ENCODE data around the gene ENKD1.

The ENKD1 gene

DNA sequence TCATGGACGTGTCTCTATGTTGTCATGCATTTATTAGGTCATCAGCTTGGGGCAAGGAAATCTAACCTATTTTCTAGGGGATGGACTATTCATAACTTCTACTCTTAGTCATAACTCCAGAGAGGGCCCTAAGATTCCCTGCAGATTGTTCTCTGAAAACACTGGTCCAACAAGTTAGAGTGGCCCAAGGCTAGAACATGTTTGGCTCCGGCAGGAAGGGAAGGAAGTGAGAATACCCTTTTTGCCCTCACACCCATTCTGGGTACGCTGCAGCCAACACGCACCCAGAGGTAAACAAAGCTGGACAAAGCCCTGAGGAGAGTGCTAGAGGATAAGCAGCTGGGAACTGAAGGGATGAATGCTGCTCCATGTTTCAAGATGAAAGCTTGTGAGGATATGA, 10.0 kb upstream of the ENKD1 start:
- no peak overlapping the region for H3K14ac ChIP-seq (ENCODE audit: low read length in 2 of 2)
- no peak overlapping the region for H4K91ac ChIP-seq (ENCODE audit: low read length)
- H2AFZ ChIP-seq (ENCODE audit: low read depth, low read length), result no peak overlapping the region
- no peak overlapping the region for H2BK120ac ChIP-seq (ENCODE audit: low read depth, low read length)
- H2BK5ac ChIP-seq (ENCODE audit: low read depth, low read length, poor library complexity, severe bottlenecking), result no peak overlapping the region
- H3K23ac ChIP-seq (ENCODE audit: low read length in 2 of 2), result no peak overlapping the region
- H3K4me2 ChIP-seq (ENCODE audit: low read length, poor library complexity, severe bottlenecking), result no peak overlapping the region
- peaks cover 14 to 28% of the 10 kb centered on the region in 2 experiments for H3K36me3 ChIP-seq (ENCODE audit: control insufficient read depth in 1 of 2, insufficient read depth in 2 of 2, low read depth in 1 of 2, low read length in 2 of 2)
- no peaks in the 10 kb centered on the region for H3K9me3 ChIP-seq (ENCODE audit: control insufficient read depth, low read length)
- H3K4ac ChIP-seq (ENCODE audit: low read depth in 1 of 2, low read length in 2 of 2), result no peak overlapping the region
- no peak overlapping the region for H4K8ac ChIP-seq (ENCODE audit: low read length)
- no peak overlapping the region for H2BK12ac ChIP-seq (ENCODE audit: low read length in 2 of 2)
- WGBS, result 91% methylated on average over 4 of the region's 4 CpGs
- H2BK15ac ChIP-seq (ENCODE audit: low read depth, poor library complexity, severe bottlenecking), result no peak overlapping the region
- H2AK5ac ChIP-seq (ENCODE audit: low read length, severe bottlenecking), result no peak overlapping the region
- no peak for DNase-seq
- H3K27ac ChIP-seq (ENCODE audit: low read length, poor library complexity, severe bottlenecking), result no peak overlapping the region
- H3K79me1 ChIP-seq (replicated peaks; ENCODE audit: low read length, poor library complexity, severe bottlenecking), result peaks cover 11% of the 10 kb centered on the region
- H3K9ac ChIP-seq (ENCODE audit: low read length), result no peak overlapping the region
- H3K4me3 ChIP-seq (ENCODE audit: insufficient read depth in 1 of 2, low read depth in 1 of 2, low read length in 2 of 2), result no peak overlapping the region
- H3K18ac ChIP-seq (ENCODE audit: low read depth in 1 of 2, low read length in 2 of 2), result no peak overlapping the region
- no peaks in the 10 kb centered on the region for H3K27me3 ChIP-seq (ENCODE audit: control insufficient read depth in 1 of 2, insufficient read depth in 1 of 2, low read length in 2 of 2)
- H3K4me1 ChIP-seq (ENCODE audit: control insufficient read depth, insufficient read depth, low read depth, low read length), result peaks cover 24% of the 10 kb centered on the region

DNA sequence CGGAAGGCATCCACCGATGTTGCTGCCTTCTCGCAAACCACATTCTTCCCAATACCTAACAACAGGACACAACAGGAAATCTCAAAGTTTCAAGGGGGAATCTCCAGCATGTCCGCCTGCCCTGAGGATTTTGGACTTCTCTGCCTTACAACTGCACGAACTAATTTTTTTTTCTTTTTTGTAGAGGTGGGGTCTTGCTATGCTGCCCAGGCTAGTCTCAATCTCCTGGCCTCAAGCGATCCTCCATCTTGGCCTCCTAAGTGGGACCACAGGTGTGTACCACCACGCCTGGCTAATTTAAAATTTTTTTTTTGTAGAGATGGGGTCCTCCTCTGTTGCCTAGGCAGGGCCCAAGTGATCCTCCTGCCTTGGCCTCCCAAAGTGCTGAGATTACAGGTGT, 9.4 kb upstream of the ENKD1 start:
- Histone ChIP-seq H3K4me3 (ENCODE audit: insufficient read depth in 1 of 2, low read depth in 1 of 2, low read length in 2 of 2) (no peak overlapping the region), H3K4me2 (ENCODE audit: low read length, poor library complexity, severe bottlenecking) (no peak overlapping the region), H2BK12ac (ENCODE audit: low read length in 2 of 2) (no peak overlapping the region), H3K4me1 (ENCODE audit: control insufficient read depth, insufficient read depth, low read depth, low read length) (peaks cover 24% of the 10 kb centered on the region), H3K27ac (ENCODE audit: low read length, poor library complexity, severe bottlenecking) (no peak overlapping the region), H3K36me3 (ENCODE audit: control insufficient read depth in 1 of 2, insufficient read depth in 2 of 2, low read depth in 1 of 2, low read length in 2 of 2) (peaks cover 14 to 28% of the 10 kb centered on the region in 2 experiments), H2BK5ac (ENCODE audit: low read depth, low read length, poor library complexity, severe bottlenecking) (no peak overlapping the region), H3K4ac (ENCODE audit: low read depth in 1 of 2, low read length in 2 of 2) (no peak overlapping the region), H3K9ac (ENCODE audit: low read length) (no peak overlapping the region), H3K9me3 (ENCODE audit: control insufficient read depth, low read length) (no peaks in the 10 kb centered on the region), H3K79me1 (replicated peaks; ENCODE audit: low read length, poor library complexity, severe bottlenecking) (peaks cover 11% of the 10 kb centered on the region), H2AFZ (ENCODE audit: low read depth, low read length) (no peak overlapping the region), H3K23ac (ENCODE audit: low read length in 2 of 2) (no peak overlapping the region), H3K18ac (ENCODE audit: low read depth in 1 of 2, low read length in 2 of 2) (no peak overlapping the region), H2BK120ac (ENCODE audit: low read depth, low read length) (no peak overlapping the region), H4K8ac (ENCODE audit: low read length) (no peak overlapping the region), H3K14ac (ENCODE audit: low read length in 2 of 2) (no peak overlapping the region), H4K91ac (ENCODE audit: low read length) (no peak overlapping the region), H2AK5ac (ENCODE audit: low read length, severe bottlenecking) (no peak overlapping the region), H3K27me3 (ENCODE audit: control insufficient read depth in 1 of 2, insufficient read depth in 1 of 2, low read length in 2 of 2) (no peaks in the 10 kb centered on the region), H2BK15ac (ENCODE audit: low read depth, poor library complexity, severe bottlenecking) (no peak overlapping the region)
- 100% methylated on average over 5 of the region's 7 CpGs for WGBS
- DNase-seq, result no peak

DNA sequence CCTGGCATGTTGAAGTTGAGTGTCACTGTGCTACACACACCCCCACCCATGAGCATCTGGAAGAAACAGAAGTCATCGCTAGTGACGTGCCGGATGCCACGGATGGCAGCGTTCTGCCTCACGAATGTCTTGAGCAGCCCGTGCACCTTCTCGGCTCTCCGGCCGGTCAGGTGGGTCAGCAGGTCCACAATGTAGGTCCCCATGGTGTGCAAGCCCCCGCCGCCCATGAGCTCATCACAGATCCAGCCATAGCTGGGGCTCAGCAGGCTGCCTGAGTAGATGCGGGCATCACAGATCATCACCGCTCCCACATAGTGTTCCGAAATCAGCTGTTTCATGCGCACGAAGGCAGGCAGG, 9.0 kb upstream of the ENKD1 start:
- no peak overlapping the region for H2AFZ ChIP-seq (ENCODE audit: low read depth, low read length)
- H3K18ac ChIP-seq (ENCODE audit: low read depth in 1 of 2, low read length in 2 of 2), result no peak overlapping the region
- no peak overlapping the region for H3K23ac ChIP-seq (ENCODE audit: low read length in 2 of 2)
- no peaks in the 10 kb centered on the region for H3K9me3 ChIP-seq (ENCODE audit: control insufficient read depth, low read length)
- H3K36me3 ChIP-seq (ENCODE audit: control insufficient read depth in 1 of 2, insufficient read depth in 2 of 2, low read depth in 1 of 2, low read length in 2 of 2), result peaks cover 14 to 28% of the 10 kb centered on the region in 2 experiments
- H2AK5ac ChIP-seq (ENCODE audit: low read length, severe bottlenecking), result no peak overlapping the region
- no peak overlapping the region for H3K4me3 ChIP-seq (ENCODE audit: insufficient read depth in 1 of 2, low read depth in 1 of 2, low read length in 2 of 2)
- no peak overlapping the region for H3K4me2 ChIP-seq (ENCODE audit: low read length, poor library complexity, severe bottlenecking)
- no peak overlapping the region for H3K9ac ChIP-seq (ENCODE audit: low read length)
- peaks cover 24% of the 10 kb centered on the region for H3K4me1 ChIP-seq (ENCODE audit: control insufficient read depth, insufficient read depth, low read depth, low read length)
- H3K79me1 ChIP-seq (replicated peaks; ENCODE audit: low read length, poor library complexity, severe bottlenecking), result peaks cover 11% of the 10 kb centered on the region
- H3K4ac ChIP-seq (ENCODE audit: low read depth in 1 of 2, low read length in 2 of 2), result no peak overlapping the region
- no peak overlapping the region for H2BK12ac ChIP-seq (ENCODE audit: low read length in 2 of 2)
- no peak overlapping the region for H2BK120ac ChIP-seq (ENCODE audit: low read depth, low read length)
- no peak overlapping the region for H3K14ac ChIP-seq (ENCODE audit: low read length in 2 of 2)
- H3K27me3 ChIP-seq (ENCODE audit: control insufficient read depth in 1 of 2, insufficient read depth in 1 of 2, low read length in 2 of 2), result no peaks in the 10 kb centered on the region
- no peak overlapping the region for H3K27ac ChIP-seq (ENCODE audit: low read length, poor library complexity, severe bottlenecking)
- H4K8ac ChIP-seq (ENCODE audit: low read length), result no peak overlapping the region
- H4K91ac ChIP-seq (ENCODE audit: low read length), result no peak overlapping the region
- DNase-seq, result no peak
- no peak overlapping the region for H2BK5ac ChIP-seq (ENCODE audit: low read depth, low read length, poor library complexity, severe bottlenecking)
- no peak overlapping the region for H2BK15ac ChIP-seq (ENCODE audit: low read depth, poor library complexity, severe bottlenecking)
- 98% methylated on average over 17 of the region's 17 CpGs for WGBS

DNA sequence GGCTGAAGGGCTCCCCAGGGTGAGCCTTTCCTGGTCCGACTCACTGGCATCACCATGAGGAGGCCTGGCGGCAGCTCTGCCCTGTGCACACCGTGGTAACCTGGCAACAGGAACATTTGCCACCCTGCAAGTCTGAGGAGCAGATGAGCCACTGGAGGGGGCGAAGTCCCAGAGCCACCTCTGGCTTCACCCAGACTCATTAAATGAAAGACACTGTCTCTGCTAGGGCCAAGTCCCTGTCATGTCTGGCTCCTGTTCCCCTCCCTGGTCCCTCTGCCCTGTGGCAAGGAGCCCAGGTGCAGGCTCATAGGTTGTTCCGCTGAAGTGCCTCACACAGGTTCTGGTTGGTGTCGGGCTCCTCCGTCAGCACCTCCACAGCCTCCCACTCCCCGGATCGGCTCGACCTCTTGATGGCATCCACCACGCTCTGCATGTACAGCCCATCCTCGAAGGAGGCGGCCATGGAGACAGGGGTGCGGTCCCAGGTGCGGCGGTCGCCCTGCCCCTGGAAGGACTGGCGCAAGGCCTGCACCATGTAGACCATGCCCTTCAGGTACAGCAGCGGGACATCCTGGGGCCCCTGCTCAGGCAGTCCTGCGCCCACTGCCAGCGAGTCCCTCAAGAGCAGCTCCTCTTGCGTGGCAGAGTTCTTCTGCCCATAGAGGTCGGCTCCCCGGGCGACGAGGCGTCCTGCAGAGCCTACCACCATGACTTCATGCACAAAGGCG, 8.5 kb upstream of the ENKD1 start:
- Histone ChIP-seq H3K36me3 (ENCODE audit: control insufficient read depth in 1 of 2, insufficient read depth in 2 of 2, low read depth in 1 of 2, low read length in 2 of 2) (peaks cover 14 to 27% of the 10 kb centered on the region in 2 experiments), H4K91ac (ENCODE audit: low read length) (no peak overlapping the region), H3K4me3 (ENCODE audit: insufficient read depth in 1 of 2, low read depth in 1 of 2, low read length in 2 of 2) (no peak overlapping the region), H3K79me1 (replicated peaks; ENCODE audit: low read length, poor library complexity, severe bottlenecking) (peaks cover 8% of the 10 kb centered on the region), H2AK5ac (ENCODE audit: low read length, severe bottlenecking) (no peak overlapping the region), H2AFZ (ENCODE audit: low read depth, low read length) (no peak overlapping the region), H3K14ac (ENCODE audit: low read length in 2 of 2) (no peak overlapping the region), H2BK12ac (ENCODE audit: low read length in 2 of 2) (no peak overlapping the region), H3K27ac (ENCODE audit: low read length, poor library complexity, severe bottlenecking) (no peak overlapping the region), H3K4ac (ENCODE audit: low read depth in 1 of 2, low read length in 2 of 2) (no peak overlapping the region), H3K9ac (ENCODE audit: low read length) (peak overlapping the region; percentile 15), H2BK15ac (ENCODE audit: low read depth, poor library complexity, severe bottlenecking) (no peak overlapping the region), H3K9me3 (ENCODE audit: control insufficient read depth, low read length) (no peaks in the 10 kb centered on the region), H3K27me3 (ENCODE audit: control insufficient read depth in 1 of 2, insufficient read depth in 1 of 2, low read length in 2 of 2) (no peaks in the 10 kb centered on the region), H4K8ac (ENCODE audit: low read length) (no peak overlapping the region), H2BK120ac (ENCODE audit: low read depth, low read length) (no peak overlapping the region), H2BK5ac (ENCODE audit: low read depth, low read length, poor library complexity, severe bottlenecking) (no peak overlapping the region), H3K4me1 (ENCODE audit: control insufficient read depth, insufficient read depth, low read depth, low read length) (peaks cover 24% of the 10 kb centered on the region), H3K18ac (ENCODE audit: low read depth in 1 of 2, low read length in 2 of 2) (no peak overlapping the region), H3K23ac (ENCODE audit: low read length in 2 of 2) (no peak overlapping the region), H3K4me2 (ENCODE audit: low read length, poor library complexity, severe bottlenecking) (no peak overlapping the region)
- DNase-seq, result no peak
- 99% methylated on average over 28 of the region's 28 CpGs for WGBS

Data from mesenchymal stem cell (in vitro differentiated cells and primary cell).